Measurements from ENCODE around the gene CLEC4M. TPM values are rescaled to one million over a fixed set of nuclear protein-coding genes. Genes with fewer than 3 reads are reported as not detected.
"Not testable (repeated sequence)": the region's sequence is repeated elsewhere in the genome, so short reads cannot be mapped to it uniquely, and the experiment has no call there.

Gene CLEC4M
- polyA plus RNA-seq, 3 donors = 2.0 to 4.2 (median 3.4) TPM

- DNase-seq (ENCODE audit: extremely low read depth in 1 of 11, low read depth in 9 of 11, low spot score in 4 of 11) = no peak
Measured at GRCh38 chr19:7739211-7739755, 23.8 kb upstream of the CLEC4M start.

GRCh38 chr19:7739801-7740681 lies 23.0 kb upstream of the CLEC4M start:
- no peak for DNase-seq (ENCODE audit: extremely low read depth in 1 of 11, low read depth in 9 of 11, low spot score in 4 of 11)

- no peak for DNase-seq (ENCODE audit: extremely low read depth in 1 of 11, low read depth in 9 of 11, low spot score in 4 of 11)
Measured at GRCh38 chr19:7740682-7741054, 22.4 kb upstream of the CLEC4M start.

DNA sequence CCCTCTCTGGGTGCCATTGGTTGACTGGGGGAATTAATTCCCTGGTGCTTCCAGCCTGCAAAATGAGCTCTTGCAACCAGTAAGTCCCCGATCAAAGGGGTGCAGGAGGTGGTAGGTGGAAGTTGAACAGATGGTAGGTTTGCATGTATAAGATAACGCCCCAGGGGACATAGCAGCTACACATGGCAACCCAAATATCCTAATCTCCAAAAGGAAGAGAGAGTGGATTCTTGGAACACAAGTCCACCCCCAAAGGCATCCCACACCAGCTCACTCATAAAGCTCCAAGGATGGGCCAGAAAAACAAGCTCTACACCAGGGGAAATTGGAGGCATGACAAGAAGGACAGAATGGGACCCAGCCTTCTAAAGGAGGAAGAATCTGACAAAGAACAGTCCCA lies 20.5 kb upstream of the CLEC4M start:
- no peak for DNase-seq (ENCODE audit: extremely low read depth in 1 of 11, low read depth in 9 of 11, low spot score in 4 of 11)

- DNase-seq (ENCODE audit: extremely low read depth in 1 of 11, low read depth in 9 of 11, low spot score in 4 of 11) = no peak
Measured at GRCh38 chr19:7742991-7743390, 20.1 kb upstream of the CLEC4M start.

- no peak for DNase-seq (ENCODE audit: extremely low read depth in 1 of 11, low read depth in 9 of 11, low spot score in 4 of 11)
Measured at GRCh38 chr19:7743425-7743841, 19.6 kb upstream of the CLEC4M start.

DNA sequence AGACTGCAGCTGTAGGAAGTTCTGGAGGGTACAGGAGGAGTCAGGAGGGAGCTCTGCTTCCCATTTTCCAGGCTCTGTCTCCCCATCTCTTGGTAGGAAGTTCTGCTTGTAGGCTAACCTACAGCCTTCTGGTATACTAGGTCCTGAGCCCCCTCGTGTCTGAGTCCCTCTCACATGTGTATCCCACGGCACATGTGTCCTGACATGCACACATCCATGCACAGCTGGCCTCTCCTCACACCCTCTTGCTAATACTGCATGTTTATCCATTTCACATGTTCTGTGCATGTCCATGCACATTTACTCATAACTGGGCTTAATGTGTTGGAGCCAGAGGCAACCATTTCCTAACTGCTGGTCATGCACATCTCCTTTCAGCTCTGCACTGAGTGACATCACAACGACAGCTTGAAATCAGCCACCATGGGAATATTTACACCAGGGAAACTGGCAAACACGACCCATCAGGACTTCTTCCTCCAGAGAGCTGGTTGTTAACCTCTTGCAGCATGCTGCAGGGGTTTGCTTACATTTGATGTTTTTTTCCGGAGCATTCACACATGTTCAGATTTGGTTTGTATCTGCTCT lies 18.8 kb upstream of the CLEC4M start:
- DNase-seq (ENCODE audit: extremely low read depth in 1 of 11, low read depth in 9 of 11, low spot score in 4 of 11) = no peak

- no peak for DNase-seq (ENCODE audit: extremely low read depth in 1 of 11, low read depth in 9 of 11, low spot score in 4 of 11)
Measured at GRCh38 chr19:7744871-7745650, 18.0 kb upstream of the CLEC4M start.

DNA sequence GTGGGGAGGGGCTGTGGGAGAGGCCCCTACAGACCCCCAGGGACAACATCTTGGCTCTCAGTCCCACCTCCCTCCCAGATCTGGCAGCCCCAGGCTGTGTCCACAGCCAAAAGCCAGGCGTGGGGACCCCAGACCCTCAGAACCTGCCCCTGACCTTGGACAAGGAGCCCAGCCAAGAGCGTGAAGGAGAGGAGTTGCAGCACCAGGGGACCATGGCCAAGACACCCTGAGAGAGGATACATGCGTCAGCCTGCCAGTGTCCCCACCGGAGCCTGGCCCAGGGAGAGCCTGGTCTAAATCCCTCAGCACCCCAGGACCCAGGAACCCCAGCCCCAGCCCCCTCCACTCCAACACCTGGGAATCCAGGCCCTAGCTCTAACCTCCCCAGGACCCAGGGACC lies 16.7 kb upstream of the CLEC4M start:
- DNase-seq (ENCODE audit: extremely low read depth in 1 of 11, low read depth in 9 of 11, low spot score in 4 of 11) = not testable (repeated sequence)

GRCh38 chr19:7746903-7747884 lies 15.8 kb upstream of the CLEC4M start, which contains the start of gene CD209:
TSS of gene CD209 (minus strand) at chr19:7747534. CDS start at chr19:7747511, 23 bp downstream.
- peak in 2 of 11 donors; percentile 25 for DNase-seq (ENCODE audit: extremely low read depth in 1 of 11, low read depth in 9 of 11, low spot score in 4 of 11)

GRCh38 chr19:7748171-7748570 lies 14.9 kb upstream of the CLEC4M start:
- no peak for DNase-seq (ENCODE audit: extremely low read depth in 1 of 11, low read depth in 9 of 11, low spot score in 4 of 11)

GRCh38 chr19:7748756-7749155 lies 14.3 kb upstream of the CLEC4M start:
- peak in 6 of 11 donors; percentile 13 to 48 (median 36) for DNase-seq (ENCODE audit: extremely low read depth in 1 of 11, low read depth in 9 of 11, low spot score in 4 of 11)

- DNase-seq (ENCODE audit: extremely low read depth in 1 of 11, low read depth in 9 of 11, low spot score in 4 of 11) = no peak
Measured at GRCh38 chr19:7751157-7751783, 11.8 kb upstream of the CLEC4M start.

- no peak for DNase-seq (ENCODE audit: extremely low read depth in 1 of 11, low read depth in 9 of 11, low spot score in 4 of 11)
Measured at GRCh38 chr19:7756258-7756657, 6.8 kb upstream of the CLEC4M start.

GRCh38 chr19:7757358-7757757 lies 5.7 kb upstream of the CLEC4M start:
- no peak for DNase-seq (ENCODE audit: extremely low read depth in 1 of 11, low read depth in 9 of 11, low spot score in 4 of 11)

DNA sequence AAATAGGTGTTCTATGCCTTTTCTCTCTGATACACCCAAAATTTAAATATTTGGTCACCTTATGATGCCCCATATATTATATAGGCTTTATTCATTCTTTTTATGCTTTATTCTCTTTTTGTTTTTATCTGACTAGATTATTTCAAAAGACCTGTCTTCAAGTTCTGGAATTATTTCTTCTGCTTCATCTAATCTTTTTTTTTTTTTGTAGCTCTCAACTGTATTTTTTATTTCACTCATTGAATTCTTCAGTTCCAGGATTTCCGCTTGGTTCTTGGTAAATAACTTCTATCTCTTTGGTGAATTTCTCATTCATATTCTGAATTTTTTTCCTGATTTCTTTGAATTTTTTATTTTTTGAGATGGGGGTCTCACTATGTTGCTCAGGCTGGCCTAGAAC lies 3.9 kb upstream of the CLEC4M start:
- DNase-seq (ENCODE audit: extremely low read depth in 1 of 11, low read depth in 9 of 11, low spot score in 4 of 11) = no peak

GRCh38 chr19:7763696-7764095 lies 653 bp downstream of the CLEC4M start:
- DNase-seq (ENCODE audit: extremely low read depth in 1 of 11, low read depth in 9 of 11, low spot score in 4 of 11) = no peak

- not testable (repeated sequence) for DNase-seq (ENCODE audit: extremely low read depth in 1 of 11, low read depth in 9 of 11, low spot score in 4 of 11)
Measured at GRCh38 chr19:7764157-7764556, 1.1 kb downstream of the CLEC4M start.
